ENCODE results near the gene ATXN10. TPM values are rescaled to one million over a fixed set of nuclear protein-coding genes. Genes with fewer than 3 reads are reported as not detected.

ATXN10 gene
- total RNA-seq, 2 experiments from 2014 or later: 75.9 to 81.0 TPM

- Mint-ChIP-seq H3K4me3 (no peak overlapping the region), H3K36me3 (peaks cover 13% of the 10 kb centered on the region), H3K9me3 (no peaks in the 10 kb centered on the region), H3K4me1 (peaks cover 5% of the 10 kb centered on the region), H3K27me3 (no peaks in the 10 kb centered on the region), H3K27ac (no peak overlapping the region)
- DNase-seq (no peak), ATAC-seq (ENCODE audit: low read depth) (no peak)
- POLR2A ChIA-PET: no interaction called here
These were observed 46.8 kb downstream of the ATXN10 start for GRCh38 chr22:45718391-45718790.

DNA sequence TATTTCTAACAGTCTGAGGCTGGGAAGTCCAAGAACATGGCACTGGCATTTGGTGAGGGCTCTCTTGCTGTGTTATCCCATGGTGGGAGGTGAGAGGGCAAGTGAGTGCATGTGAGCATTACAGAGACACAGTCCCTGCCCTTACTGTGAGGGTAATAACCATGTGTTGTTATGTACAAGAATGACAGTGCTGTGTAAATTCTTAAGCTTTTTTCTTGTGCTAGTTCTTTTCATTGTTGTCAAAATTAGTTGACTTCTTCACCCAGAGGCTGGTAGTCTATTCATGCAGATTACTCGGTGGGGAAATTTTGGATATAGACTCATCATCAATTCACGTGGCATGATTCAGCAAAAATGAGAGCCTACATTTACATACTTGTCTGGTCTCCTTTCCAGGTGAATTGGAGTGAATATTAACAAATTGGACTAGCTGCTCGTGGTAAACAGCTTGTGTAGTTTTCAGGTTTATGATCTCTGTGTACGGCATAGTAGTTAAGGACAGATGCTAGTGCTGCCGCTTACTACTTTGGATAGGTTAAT, 49.3 kb downstream of the ATXN10 start:
- peaks cover 24% of the 10 kb centered on the region for H3K36me3 Mint-ChIP-seq
- H3K9me3 Mint-ChIP-seq: no peaks in the 10 kb centered on the region
- DNase-seq: no peak
- no peak overlapping the region for H3K4me3 Mint-ChIP-seq
- H3K27ac Mint-ChIP-seq: no peak overlapping the region
- H3K4me1 Mint-ChIP-seq: peaks cover 14% of the 10 kb centered on the region
- POLR2A ChIA-PET: no interaction called here
- no peaks in the 10 kb centered on the region for H3K27me3 Mint-ChIP-seq
- ATAC-seq (ENCODE audit: low read depth): no peak

DNA sequence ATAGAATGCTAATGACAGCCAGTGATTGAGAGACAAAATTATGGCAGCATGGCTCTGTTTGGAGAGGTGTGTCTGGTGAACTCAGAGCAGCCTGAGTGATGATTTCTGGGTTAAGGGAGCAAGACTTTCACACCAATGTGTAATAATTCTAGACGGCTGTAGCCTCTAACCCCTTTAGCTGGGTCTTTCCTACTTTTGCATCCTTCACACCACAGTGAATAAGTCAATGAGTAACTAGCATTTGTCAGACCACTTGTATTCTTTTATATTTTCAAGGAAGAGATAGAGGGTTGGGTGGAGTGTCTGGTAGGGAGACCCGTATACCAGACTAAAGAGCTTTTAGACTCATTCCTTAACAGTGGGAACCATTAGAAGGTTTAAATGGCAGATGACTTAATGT, 50.4 kb downstream of the ATXN10 start:
- Mint-ChIP-seq H3K9me3 (no peaks in the 10 kb centered on the region), H3K36me3 (peaks cover 22% of the 10 kb centered on the region), H3K27me3 (no peaks in the 10 kb centered on the region), H3K4me1 (peaks cover 13% of the 10 kb centered on the region), H3K4me3 (no peak overlapping the region), H3K27ac (no peak overlapping the region)
- no peak for DNase-seq
- POLR2A ChIA-PET: no interaction called here
- no peak for ATAC-seq (ENCODE audit: low read depth)

- peaks cover 17% of the 10 kb centered on the region for H3K4me1 Mint-ChIP-seq
- no peak overlapping the region for H3K27ac Mint-ChIP-seq
- H3K9me3 Mint-ChIP-seq: no peaks in the 10 kb centered on the region
- no peaks in the 10 kb centered on the region for H3K27me3 Mint-ChIP-seq
- DNase-seq: no peak
- no peak for ATAC-seq (ENCODE audit: low read depth)
- no peak overlapping the region for H3K4me3 Mint-ChIP-seq
- peaks cover 19% of the 10 kb centered on the region for H3K36me3 Mint-ChIP-seq
- POLR2A ChIA-PET: no interaction called here
These were observed 54.4 kb downstream of the ATXN10 start for GRCh38 chr22:45726081-45726480.

DNA sequence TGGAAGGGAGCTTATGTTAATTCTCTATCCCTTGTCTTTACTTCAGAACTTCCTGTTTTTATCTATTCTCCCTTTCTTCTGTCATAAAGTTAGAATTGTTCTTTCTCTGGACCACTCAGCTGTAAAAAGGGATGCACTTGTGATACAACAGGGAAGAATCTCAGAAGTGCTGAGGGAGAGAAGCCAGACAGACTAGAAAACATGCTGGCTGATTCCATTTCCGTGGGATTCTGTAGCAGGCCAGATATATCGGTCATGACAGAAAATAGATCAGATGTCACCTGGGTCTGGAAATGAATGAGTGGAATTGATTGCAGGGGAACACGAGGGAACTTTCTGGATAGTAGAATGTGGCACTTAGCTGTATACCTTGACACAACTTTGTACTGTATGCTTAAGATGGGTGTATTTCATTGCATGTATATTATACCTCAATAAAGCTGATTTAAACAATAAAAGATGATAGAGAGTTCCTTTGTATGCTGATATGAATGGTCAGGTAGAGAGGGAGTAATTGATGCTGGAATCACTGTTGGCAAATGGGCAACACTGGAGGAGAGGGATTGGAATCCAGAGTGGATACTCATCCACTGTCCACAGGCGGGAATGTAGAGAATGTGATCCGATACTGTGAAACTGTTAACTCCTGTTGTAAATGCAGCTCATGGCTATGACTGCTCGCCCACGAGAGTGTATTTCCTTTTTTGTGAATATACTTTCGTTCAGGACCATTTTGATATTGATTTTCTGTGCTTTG, 59.6 kb downstream of the ATXN10 start:
- H3K27ac Mint-ChIP-seq: no peak overlapping the region
- peaks cover 3% of the 10 kb centered on the region for H3K36me3 Mint-ChIP-seq
- no peaks in the 10 kb centered on the region for H3K27me3 Mint-ChIP-seq
- no peak for DNase-seq
- POLR2A ChIA-PET: no interaction called here
- H3K9me3 Mint-ChIP-seq: no peaks in the 10 kb centered on the region
- no peak overlapping the region for H3K4me3 Mint-ChIP-seq
- no peak for ATAC-seq (ENCODE audit: low read depth)
- H3K4me1 Mint-ChIP-seq: peaks cover 4% of the 10 kb centered on the region

DNA sequence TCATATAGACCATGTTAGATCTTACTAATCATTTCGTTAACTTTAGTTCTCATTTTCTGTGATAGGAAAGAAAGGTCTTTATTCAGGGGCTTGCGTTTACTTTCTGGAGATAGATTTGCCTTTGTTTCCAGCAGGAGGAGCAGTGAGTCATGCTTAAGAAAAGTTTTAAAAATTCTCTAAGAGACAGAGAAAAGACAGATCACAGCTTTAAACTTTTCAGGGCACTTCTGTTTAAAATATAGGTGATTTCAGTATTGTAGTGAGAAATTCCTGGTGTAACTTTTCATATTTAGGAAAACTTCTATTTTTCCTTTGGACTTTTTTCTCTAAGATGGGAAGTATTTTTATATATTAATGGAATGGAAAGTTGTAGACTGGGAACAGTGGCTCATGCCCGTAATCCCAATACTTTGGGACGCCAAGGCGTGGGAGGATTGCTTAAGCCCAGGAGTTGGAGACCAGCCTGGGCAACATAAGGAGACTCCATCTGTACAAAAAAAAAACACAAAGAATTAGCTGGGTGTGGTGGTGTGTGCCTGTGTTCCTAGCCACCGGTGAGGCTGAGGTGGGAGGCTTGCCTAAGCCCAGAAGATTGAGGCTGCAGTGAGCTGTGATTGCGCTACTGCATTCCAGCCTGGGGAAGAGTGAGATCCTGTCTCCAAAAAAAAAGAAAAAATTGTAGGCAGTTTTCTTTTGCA, 60.3 kb downstream of the ATXN10 start:
- Mint-ChIP-seq H3K4me1 (peaks cover 4% of the 10 kb centered on the region), H3K9me3 (no peaks in the 10 kb centered on the region), H3K4me3 (no peak overlapping the region), H3K27me3 (no peaks in the 10 kb centered on the region), H3K36me3 (peaks cover 8% of the 10 kb centered on the region), H3K27ac (no peak overlapping the region)
- no peak for ATAC-seq (ENCODE audit: low read depth)
- POLR2A ChIA-PET: interaction anchor here (0.6 kb wide), 1 partner anchor 139 kb away, joined by 3 read pairs; no protein-coding TSS in a partner anchor
- DNase-seq: no peak

DNA sequence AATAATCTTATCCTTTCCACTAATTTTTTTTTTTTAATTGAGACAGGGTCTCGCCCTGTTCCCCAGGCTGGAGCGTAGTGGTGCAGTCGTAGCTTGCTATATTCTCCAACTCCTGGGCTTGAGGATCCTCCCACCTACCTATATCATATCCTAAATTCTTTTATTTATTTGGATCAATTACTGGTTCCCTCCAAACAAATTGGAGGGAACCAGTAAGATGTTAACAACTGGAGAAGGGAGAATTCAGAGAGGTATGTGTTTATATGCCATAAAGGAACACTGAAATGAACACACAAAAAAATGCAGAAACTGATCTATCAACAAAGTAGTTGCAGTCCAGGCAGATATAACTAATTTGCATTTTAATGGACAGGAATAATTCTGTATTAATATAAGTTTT, 63.6 kb downstream of the ATXN10 start:
- POLR2A ChIA-PET: no interaction called here
- peaks cover 5% of the 10 kb centered on the region for H3K4me1 Mint-ChIP-seq
- no peaks in the 10 kb centered on the region for H3K9me3 Mint-ChIP-seq
- no peak for DNase-seq
- peaks cover 18% of the 10 kb centered on the region for H3K36me3 Mint-ChIP-seq
- no peak for ATAC-seq (ENCODE audit: low read depth)
- no peak overlapping the region for H3K27ac Mint-ChIP-seq
- no peak overlapping the region for H3K4me3 Mint-ChIP-seq
- H3K27me3 Mint-ChIP-seq: no peaks in the 10 kb centered on the region

GRCh38 chr22:45738206-45738605, 66.6 kb downstream of the ATXN10 start:
- no peak overlapping the region for H3K4me3 Mint-ChIP-seq
- H3K9me3 Mint-ChIP-seq: no peaks in the 10 kb centered on the region
- no peak for DNase-seq
- peaks cover 5% of the 10 kb centered on the region for H3K4me1 Mint-ChIP-seq
- POLR2A ChIA-PET: no interaction called here
- H3K36me3 Mint-ChIP-seq: peaks cover 35% of the 10 kb centered on the region
- ATAC-seq (ENCODE audit: low read depth): no peak
- H3K27me3 Mint-ChIP-seq: no peaks in the 10 kb centered on the region
- H3K27ac Mint-ChIP-seq: no peak overlapping the region

DNA sequence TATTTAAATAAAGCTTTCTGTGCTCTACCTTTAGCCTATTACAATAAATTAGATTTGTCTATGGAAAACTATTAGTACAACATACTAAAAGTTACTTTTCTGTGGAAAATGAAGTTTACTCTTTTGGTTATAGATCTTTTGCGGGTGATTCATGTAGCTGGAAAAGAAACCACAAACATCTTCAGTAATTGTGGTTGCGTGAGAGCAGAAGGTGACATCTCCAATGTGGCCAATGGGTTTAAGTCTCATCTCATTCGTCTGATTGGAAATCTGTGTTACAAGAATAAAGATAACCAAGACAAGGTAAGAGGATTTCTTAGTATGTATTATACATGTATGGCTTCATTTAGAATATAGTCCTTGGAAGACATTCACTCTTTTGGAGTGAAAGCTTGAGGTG, 68.6 kb downstream of the ATXN10 start:
- POLR2A ChIA-PET: no interaction called here
- no peak for ATAC-seq (ENCODE audit: low read depth)
- Mint-ChIP-seq H3K4me1 (peaks cover 5% of the 10 kb centered on the region), H3K36me3 (peaks cover 36% of the 10 kb centered on the region), H3K4me3 (no peak overlapping the region), H3K27ac (no peak overlapping the region), H3K27me3 (no peaks in the 10 kb centered on the region), H3K9me3 (no peaks in the 10 kb centered on the region)
- DNase-seq: no peak

DNA sequence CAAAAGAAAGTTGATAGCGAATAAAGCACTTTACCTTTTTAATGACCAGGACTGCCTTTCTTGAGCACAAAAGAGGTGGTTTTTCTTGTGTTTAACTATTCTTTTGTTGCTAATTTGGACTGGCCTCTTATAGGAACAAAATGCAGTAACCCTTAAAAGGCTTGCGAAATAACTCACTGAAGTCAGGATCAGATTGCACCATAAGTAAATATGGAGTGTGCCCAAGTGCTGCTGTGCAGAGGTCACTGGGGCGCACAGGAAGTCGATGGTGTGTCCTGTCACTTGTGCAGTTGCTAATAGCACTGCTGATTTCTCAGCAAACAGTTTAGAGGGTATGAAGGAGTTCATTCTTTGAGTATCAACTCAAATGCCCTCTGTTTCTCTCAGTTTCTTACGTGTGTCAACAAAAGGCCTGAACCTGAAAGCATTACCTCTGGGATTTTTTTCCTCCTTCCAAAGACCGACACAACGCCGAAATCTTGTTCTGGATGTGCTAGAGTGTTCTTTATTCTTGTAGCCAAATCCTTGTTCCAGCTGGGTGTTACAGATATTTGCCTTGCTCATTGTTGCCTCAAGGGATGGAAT, 71.3 kb downstream of the ATXN10 start:
- Mint-ChIP-seq H3K4me1 (peaks cover 5% of the 10 kb centered on the region), H3K36me3 (peaks cover 35% of the 10 kb centered on the region), H3K4me3 (no peak overlapping the region), H3K27me3 (no peaks in the 10 kb centered on the region), H3K9me3 (no peaks in the 10 kb centered on the region), H3K27ac (no peak overlapping the region)
- no peak for DNase-seq
- POLR2A ChIA-PET: no interaction called here
- no peak for ATAC-seq (ENCODE audit: low read depth)

DNA sequence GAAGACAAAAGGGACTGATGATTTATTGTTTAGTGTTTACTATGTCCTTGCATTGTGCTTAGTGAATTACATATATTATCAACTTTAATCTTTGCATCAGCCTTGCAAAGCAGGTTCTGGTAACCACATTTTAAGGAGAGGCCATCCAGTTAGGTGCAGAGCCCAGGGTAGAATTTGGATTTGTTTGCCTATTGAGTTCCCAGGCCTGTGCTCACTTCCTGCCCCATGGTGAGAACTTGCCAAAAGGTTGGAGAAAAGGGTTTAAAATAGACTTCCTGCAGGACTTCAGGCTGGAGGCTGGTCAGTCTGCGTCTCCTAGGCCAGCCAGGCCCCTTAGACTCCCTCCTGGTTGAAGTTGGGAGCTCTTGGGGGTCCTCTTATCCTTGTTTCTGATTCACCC, 72.1 kb downstream of the ATXN10 start:
- Mint-ChIP-seq H3K9me3 (no peaks in the 10 kb centered on the region), H3K27me3 (no peaks in the 10 kb centered on the region), H3K27ac (peak overlapping the region; percentile 5), H3K36me3 (peaks cover 32% of the 10 kb centered on the region), H3K4me3 (no peak overlapping the region), H3K4me1 (peaks cover 5% of the 10 kb centered on the region)
- no peak for DNase-seq
- ATAC-seq (ENCODE audit: low read depth): no peak
- POLR2A ChIA-PET: no interaction called here

DNA sequence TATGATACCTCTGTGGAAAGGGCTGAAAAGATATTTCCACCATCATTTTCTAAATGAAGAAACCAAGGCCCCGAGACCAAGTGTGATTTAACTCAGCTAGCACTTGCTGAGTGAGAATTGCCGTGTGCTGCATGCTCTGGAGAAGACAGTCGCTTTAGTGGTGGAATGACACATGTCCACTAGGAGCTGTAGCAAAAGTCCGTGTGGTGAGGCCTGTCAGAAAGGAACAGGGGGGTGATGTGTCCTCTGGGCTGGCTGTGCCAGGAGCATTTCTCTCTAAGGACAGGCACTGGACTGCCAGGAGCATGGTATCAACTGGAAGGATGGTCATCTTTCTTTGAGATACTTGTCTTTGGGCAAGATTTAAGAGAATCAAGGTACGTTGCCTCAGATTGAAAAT, 72.8 kb downstream of the ATXN10 start:
- POLR2A ChIA-PET: no interaction called here
- Mint-ChIP-seq H3K27me3 (no peaks in the 10 kb centered on the region), H3K4me3 (no peak overlapping the region), H3K27ac (no peak overlapping the region), H3K4me1 (peaks cover 5% of the 10 kb centered on the region), H3K36me3 (peaks cover 28% of the 10 kb centered on the region), H3K9me3 (no peaks in the 10 kb centered on the region)
- DNase-seq (no peak), ATAC-seq (ENCODE audit: low read depth) (no peak)

GRCh38 chr22:45750626-45751025, 79.0 kb downstream of the ATXN10 start:
- DNase-seq (no peak), ATAC-seq (ENCODE audit: low read depth) (no peak)
- peaks cover 4% of the 10 kb centered on the region for H3K36me3 Mint-ChIP-seq
- H3K4me3 Mint-ChIP-seq: no peak overlapping the region
- H3K27me3 Mint-ChIP-seq: no peaks in the 10 kb centered on the region
- POLR2A ChIA-PET: no interaction called here
- H3K9me3 Mint-ChIP-seq: no peaks in the 10 kb centered on the region
- H3K27ac Mint-ChIP-seq: no peak overlapping the region
- peaks cover 8% of the 10 kb centered on the region for H3K4me1 Mint-ChIP-seq

DNA sequence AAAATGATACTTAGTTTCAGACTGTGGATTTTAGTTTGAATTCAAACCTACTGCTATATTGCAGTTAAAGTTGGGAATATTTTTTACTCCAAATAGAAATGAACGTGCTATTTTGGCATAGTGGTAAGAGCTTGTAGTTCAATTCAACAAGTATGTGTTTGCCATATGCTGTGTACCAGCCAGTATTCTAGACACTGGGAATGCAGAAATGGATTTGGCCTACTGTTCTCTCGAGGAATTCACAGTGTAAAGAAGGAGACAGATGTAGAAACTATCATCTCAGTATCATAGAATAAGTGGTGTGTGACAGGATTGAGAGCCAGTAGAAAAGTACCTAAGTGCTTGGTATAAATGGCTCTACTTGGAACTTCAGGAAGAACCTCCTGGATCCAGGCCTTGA, 80.4 kb downstream of the ATXN10 start:
- Mint-ChIP-seq H3K9me3 (no peaks in the 10 kb centered on the region), H3K36me3 (peaks cover 3% of the 10 kb centered on the region), H3K4me3 (no peak overlapping the region), H3K27ac (no peak overlapping the region), H3K27me3 (no peaks in the 10 kb centered on the region), H3K4me1 (peaks cover 8% of the 10 kb centered on the region)
- ATAC-seq (ENCODE audit: low read depth): no peak
- POLR2A ChIA-PET: interaction anchor here (0.7 kb wide), 1 partner anchor 1985 kb away, joined by 4 read pairs; no protein-coding TSS in a partner anchor
- DNase-seq: no peak
